ENCODE results near the gene ADGRG6.

ADGRG6 gene

GRCh38 chr6:142378138-142378875, 76.5 kb downstream of the ADGRG6 start:
- no peak for DNase-seq

- no peak for DNase-seq
Observed at GRCh38 chr6:142380626-142381025, 78.8 kb downstream of the ADGRG6 start.

GRCh38 chr6:142381181-142381580, 79.4 kb downstream of the ADGRG6 start:
- no peak for DNase-seq

GRCh38 chr6:142381845-142382378, 80.1 kb downstream of the ADGRG6 start:
- no peak for DNase-seq

- DNase-seq: no peak
Observed at GRCh38 chr6:142384519-142385254, 82.9 kb downstream of the ADGRG6 start.

- DNase-seq: no peak
Observed at GRCh38 chr6:142385352-142385751, 83.5 kb downstream of the ADGRG6 start.

- DNase-seq: no peak
Observed at GRCh38 chr6:142386657-142387056, 84.8 kb downstream of the ADGRG6 start.

GRCh38 chr6:142387997-142388815, 86.4 kb downstream of the ADGRG6 start:
- peak; percentile 27 for DNase-seq

- peak; percentile 1 for DNase-seq
Observed at GRCh38 chr6:142395266-142395665, 93.5 kb downstream of the ADGRG6 start.

- DNase-seq: peak; percentile 79
Observed at GRCh38 chr6:142395768-142396231, 94.0 kb downstream of the ADGRG6 start.

- DNase-seq: no peak
Observed at GRCh38 chr6:142398353-142398752, 96.5 kb downstream of the ADGRG6 start.

- no peak for DNase-seq
Observed at GRCh38 chr6:142399739-142400138, 97.9 kb downstream of the ADGRG6 start.

- no peak for DNase-seq
Observed at GRCh38 chr6:142400495-142400894, 98.7 kb downstream of the ADGRG6 start.

- no peak for DNase-seq
Observed at GRCh38 chr6:142401838-142402237, 100.0 kb downstream of the ADGRG6 start.

GRCh38 chr6:142404751-142405150, 102.9 kb downstream of the ADGRG6 start:
- no peak for DNase-seq

GRCh38 chr6:142406131-142406530, 104.3 kb downstream of the ADGRG6 start:
- no peak for DNase-seq

GRCh38 chr6:142407685-142408273, 106.0 kb downstream of the ADGRG6 start:
- DNase-seq: no peak

- no peak for DNase-seq
Observed at GRCh38 chr6:142408409-142408808, 106.6 kb downstream of the ADGRG6 start.

- DNase-seq: peak; percentile 11
Observed at GRCh38 chr6:142409794-142410193, 108.0 kb downstream of the ADGRG6 start.

GRCh38 chr6:142411145-142411544, 109.3 kb downstream of the ADGRG6 start:
- no peak for DNase-seq

- DNase-seq: no peak
Observed at GRCh38 chr6:142412241-142412640, 110.4 kb downstream of the ADGRG6 start.

- DNase-seq: no peak
Observed at GRCh38 chr6:142412658-142413057, 110.9 kb downstream of the ADGRG6 start.

GRCh38 chr6:142413111-142413510, 111.3 kb downstream of the ADGRG6 start:
- DNase-seq: no peak
